Heart right ventricle (tissue), 16 donors: Measurements from ENCODE around the gene FFAR1. TPM values are rescaled to one million over a fixed set of nuclear protein-coding genes. Genes with fewer than 3 reads are reported as not detected.
"Not testable (repeated sequence)": the region's sequence is repeated elsewhere in the genome, so short reads cannot be mapped to it uniquely, and the experiment has no call there.

Source experiments
- ATAC-seq, 8 donors: fragments of 200-7000 bp; cut with Tn5 transposase; one replicate each; pipeline ENCODE4 v1.9.1; 2020; ENCODE audit warnings: mild to moderate bottlenecking in 8 of 8, moderate library complexity in 8 of 8, moderate number of reproducible peaks in 1 of 8
- DNase-seq, 2 donors: peaks; one replicate each; pipeline ENCODE4 v3.0.0-alpha.2; 2020
- H3K27ac ChIP-seq, 10 donors: fragments of 200-600 bp; sonication (generic) in 2 of 10; one replicate each; pipeline versions ENCODE4 v1.5.0 to v1.8.0; 2020 to 2022; ENCODE audit warnings: mild to moderate bottlenecking in 3 of 10
- H3K27me3 ChIP-seq, 7 donors: fragments of 200-600 bp; one replicate each; pipeline ENCODE4 v1.8.0; 2021 to 2022; ENCODE audit warnings: mild to moderate bottlenecking in 2 of 7
- H3K36me3 ChIP-seq, 9 donors: fragments of 200-600 bp; sonication (generic) in 1 of 9; one replicate each; pipeline versions ENCODE4 v1.5.0 to v1.8.0; 2020 to 2022; ENCODE audit warnings: mild to moderate bottlenecking in 2 of 9
- H3K4me1 ChIP-seq, 9 donors: fragments of 200-600 bp; sonication (generic) in 1 of 9; one replicate each; pipeline versions ENCODE4 v1.5.0 to v1.8.0; 2020 to 2022; ENCODE audit warnings: mild to moderate bottlenecking in 4 of 9
- H3K4me3 ChIP-seq, 10 donors: fragments of 200-600 bp; sonication (generic) in 2 of 10; one replicate each; pipeline versions ENCODE4 v1.5.0 to v1.8.0; 2020 to 2022; ENCODE audit warnings: mild to moderate bottlenecking in 7 of 10, moderate library complexity in 2 of 10
- H3K9me3 ChIP-seq, 11 donors: fragments of 200-600 bp in 10 of 11; sonication (generic) in 2 of 11; one replicate each; pipeline versions ENCODE4 v1.5.0 to v1.8.0; 2013 to 2022; ENCODE audit warnings: mild to moderate bottlenecking in 2 of 11, control low read depth in 1 of 11, moderate library complexity in 1 of 11
- WGBS, 2 donors: extraction: QIAGEN DNeasy Blood & Tissue Kit; methylation state at CpG; one replicate each; pipeline ENCODE4 v1.1.7; 2013; ENCODE audit warnings: inconsistent platforms in 1 of 2; 5-methylcytosine and 5-hydroxymethylcytosine counted together
- intact Hi-C, 10 donors: fragments of 100-400 bp; cut with DNase I; formaldehyde crosslinking; loops; one replicate each; pipeline versions ENCODE4 v1.11.1 to v1.14.2; 2022
- polyA plus RNA-seq, 2 donors: library from polyadenylated mRNA; stranded (reverse); fragments of 200-250 nt; gene quantifications; one replicate each; pipeline ENCODE4 v1.2.3, GENCODE V29; 2013
- total RNA-seq, 10 donors: library from RNA; stranded (reverse); fragmentation: NEBNext Ultra II Directional in 3 of 10; extraction: Animal tissue kit (Norgen Biotek cat#: 25700) in 3 of 10; gene quantifications; one replicate each; pipeline versions ENCODE4 v1.2.1 to v1.2.4, GENCODE V29; 2021 to 2023
- TF ChIP-seq, protein P1 (sequence below), 9 donors: fragments of 200-600 bp; sonication (generic) in 2 of 9; IDR thresholded peaks; one replicate each; pipeline versions ENCODE4 v1.5.0 to v1.8.0; 2021 to 2022; ENCODE audit warnings: antibody characterized with exemption in 9 of 9, mild to moderate bottlenecking in 5 of 9, moderate library complexity in 1 of 9
- donor health status: Arrhythmogenic right ventricular cardiomyopathy.
- donor health status: ischemic (EF 13 %, LVEDD 7.1; RV severe dilation, severe dysfunction).
- donor health status: healthy with polysubstance abuse.
- donor health status: DM: no; HTN: yes; CAD: no.
- donor health status: DM: no; HTN: no; CAD: no.
- donor health status: ischemic (EF 25% LVEDD 6.9; RV normal size, moderate dysfunction).
- donor health status: ischemic (EF 25% LVEDD 5.7; RV mildly dilated, moderate dysfunction).
- donor health status: healthy.
- donor health status: DM: yes; HTN: yes; CAD: no.
- donor health status: Ischemic cardiomyopathy.
- donor health status: ischemic (EF 35%, LVEDD 5.7; RV mildly dilated, moderate dysfunction).
- donor health status: nonischemic (EF 11% LVEDD 7.7; RV severe dilation, severe dysfunction).
- donor health status: DM: yes; HTN: yes; CAD: no.
- donor health status: PGD.
- donor health status: ischemic (EF 29% LVEDD 5.4; RV normal size, mild dysfunction).
- donor health status: nonischemic (EF 23%, LVEDD 6.1; RV moderate dilation, normal function).

FFAR1 gene
- total and polyA plus RNA-seq, 12 donors = not detected

DNA sequence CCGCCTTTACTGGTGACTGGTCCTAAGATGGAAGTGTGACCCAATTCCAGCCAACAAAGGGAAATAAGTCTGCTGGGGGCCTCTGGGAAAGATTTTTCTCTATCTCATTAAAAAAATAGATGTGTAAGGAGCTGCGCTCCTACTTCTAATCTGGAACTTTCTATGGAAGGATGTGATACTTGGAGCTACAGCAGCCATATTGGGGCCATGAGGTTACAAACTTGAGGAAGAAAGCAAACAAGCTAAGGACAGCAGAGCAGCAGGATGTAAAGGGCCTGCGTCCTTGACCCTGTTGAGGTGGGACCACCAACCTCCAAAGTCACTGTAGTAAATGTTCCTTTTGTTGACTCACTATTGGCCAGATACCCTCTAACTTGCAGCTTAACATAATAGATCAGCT, 30.7 kb downstream of the FFAR1 start:
- peaks cover 0 to 4% (median 0%) of the 10 kb centered on the region in 11 donors for H3K9me3 ChIP-seq
- peaks cover 0 to 14% (median 0%) of the 10 kb centered on the region in 9 donors for H3K4me1 ChIP-seq
- DNase-seq = no peak
- TF ChIP-seq, protein P1, sequence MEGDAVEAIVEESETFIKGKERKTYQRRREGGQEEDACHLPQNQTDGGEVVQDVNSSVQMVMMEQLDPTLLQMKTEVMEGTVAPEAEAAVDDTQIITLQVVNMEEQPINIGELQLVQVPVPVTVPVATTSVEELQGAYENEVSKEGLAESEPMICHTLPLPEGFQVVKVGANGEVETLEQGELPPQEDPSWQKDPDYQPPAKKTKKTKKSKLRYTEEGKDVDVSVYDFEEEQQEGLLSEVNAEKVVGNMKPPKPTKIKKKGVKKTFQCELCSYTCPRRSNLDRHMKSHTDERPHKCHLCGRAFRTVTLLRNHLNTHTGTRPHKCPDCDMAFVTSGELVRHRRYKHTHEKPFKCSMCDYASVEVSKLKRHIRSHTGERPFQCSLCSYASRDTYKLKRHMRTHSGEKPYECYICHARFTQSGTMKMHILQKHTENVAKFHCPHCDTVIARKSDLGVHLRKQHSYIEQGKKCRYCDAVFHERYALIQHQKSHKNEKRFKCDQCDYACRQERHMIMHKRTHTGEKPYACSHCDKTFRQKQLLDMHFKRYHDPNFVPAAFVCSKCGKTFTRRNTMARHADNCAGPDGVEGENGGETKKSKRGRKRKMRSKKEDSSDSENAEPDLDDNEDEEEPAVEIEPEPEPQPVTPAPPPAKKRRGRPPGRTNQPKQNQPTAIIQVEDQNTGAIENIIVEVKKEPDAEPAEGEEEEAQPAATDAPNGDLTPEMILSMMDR (IDR thresholded peaks at IDR 0.05) = no peak
- ATAC-seq = no peak
- peaks cover 0 to 12% (median 0%) of the 10 kb centered on the region in 7 donors for H3K27me3 ChIP-seq
- no peak overlapping the region for H3K4me3 ChIP-seq
- WGBS, 2 donors = 96 to 98% methylated on average over 3 of the region's 3 CpGs
- H3K36me3 ChIP-seq = no peaks in the 10 kb centered on the region
- intact Hi-C loops = no loop called here
- no peak overlapping the region for H3K27ac ChIP-seq

DNA sequence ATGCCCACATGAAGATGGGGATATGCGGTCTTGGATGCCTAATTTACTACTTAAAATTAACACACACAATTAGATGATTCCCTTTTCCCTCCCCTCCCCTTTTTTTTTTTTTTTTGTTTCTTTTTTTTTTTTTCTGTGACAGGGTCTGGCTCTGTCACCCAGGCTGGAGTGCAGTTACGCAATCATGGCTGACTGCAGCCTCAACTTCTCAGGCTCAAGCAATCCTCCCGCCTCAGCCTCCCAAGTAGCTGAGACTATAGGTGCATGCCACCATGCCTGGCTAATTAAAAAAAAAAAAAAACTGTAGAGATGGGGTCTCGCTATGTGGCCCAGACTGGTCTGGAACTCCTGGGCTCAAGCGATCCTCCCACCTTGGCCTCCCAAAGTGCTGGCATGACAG, 31.8 kb downstream of the FFAR1 start:
- H3K27ac ChIP-seq, H3K36me3 ChIP-seq, ATAC-seq, intact Hi-C loops, H3K4me3 ChIP-seq, DNase-seq, H3K9me3 ChIP-seq: not testable (repeated sequence)
- 96 to 97% methylated on average over 5 of the region's 5 CpGs for WGBS, 2 donors
- H3K4me1 ChIP-seq = peaks cover 0 to 14% (median 0%) of the 10 kb centered on the region in 9 donors
- peaks cover 0 to 16% (median 0%) of the 10 kb centered on the region in 7 donors for H3K27me3 ChIP-seq

DNA sequence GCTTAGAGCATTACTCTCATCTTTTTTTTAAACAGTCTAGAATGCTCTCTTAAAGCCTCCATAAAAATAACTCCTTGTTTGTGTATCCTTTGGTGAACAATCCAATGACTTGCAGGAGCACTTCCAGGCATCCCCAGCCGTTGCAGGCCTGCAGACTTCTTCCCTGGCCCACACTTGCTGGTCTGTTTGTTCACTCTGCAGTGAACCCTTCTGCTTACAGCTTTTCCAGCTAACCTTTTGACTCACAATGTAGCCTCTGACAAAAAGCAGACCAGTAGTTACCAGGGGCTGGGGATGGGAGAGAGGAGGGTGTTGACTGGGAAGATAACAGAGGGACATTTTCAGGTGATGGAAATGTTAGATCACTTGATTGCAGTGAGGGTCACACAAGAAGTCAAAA, 32.3 kb downstream of the FFAR1 start:
- TF ChIP-seq, protein P1 (IDR thresholded peaks at IDR 0.05) = no peak
- H3K27ac ChIP-seq = no peak overlapping the region
- WGBS, 2 donors = 7 to 17% methylated on average over 1 of the region's 1 CpG
- ATAC-seq (peak in 2 of 8 donors; percentile 41 to 49), DNase-seq (no peak)
- peaks cover 0 to 14% (median 0%) of the 10 kb centered on the region in 9 donors for H3K4me1 ChIP-seq
- H3K36me3 ChIP-seq = no peaks in the 10 kb centered on the region
- H3K9me3 ChIP-seq = peaks cover 0 to 4% (median 0%) of the 10 kb centered on the region in 11 donors
- no peak overlapping the region for H3K4me3 ChIP-seq
- intact Hi-C loops = no loop called here
- peaks cover 0 to 12% (median 0%) of the 10 kb centered on the region in 7 donors for H3K27me3 ChIP-seq

DNA sequence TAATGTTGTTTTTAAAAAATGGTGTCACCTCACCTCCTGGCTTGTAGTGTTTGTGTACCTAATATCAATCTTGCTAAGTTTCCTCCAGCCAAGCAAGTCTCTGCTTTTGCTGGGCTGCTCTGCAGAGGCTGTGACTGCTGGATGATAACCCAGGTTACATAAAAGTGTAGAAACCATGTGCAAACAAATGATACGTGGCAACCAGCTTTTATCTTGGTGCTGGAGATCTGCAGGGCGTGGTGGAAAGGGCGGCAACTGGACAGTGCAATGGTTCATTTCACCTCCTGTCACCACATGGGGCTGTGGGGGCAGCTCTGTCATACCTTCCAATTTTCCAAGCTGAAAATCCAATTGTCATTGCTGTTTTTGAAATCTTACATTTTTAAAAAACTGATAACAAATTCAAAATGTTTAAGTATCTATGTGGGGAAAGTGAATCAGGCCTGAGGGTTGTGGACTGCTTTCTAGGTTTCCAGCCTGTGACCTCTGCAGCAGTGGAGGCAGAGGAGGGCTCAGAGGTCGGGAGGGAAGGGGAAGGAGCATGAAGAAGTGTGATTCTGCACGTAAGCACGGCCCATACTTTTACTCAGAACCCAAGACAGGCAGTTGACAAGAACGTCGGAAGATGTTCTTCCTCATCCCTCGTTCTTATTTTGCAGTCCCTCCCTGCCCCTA, 32.9 kb downstream of the FFAR1 start:
- DNase-seq (no peak), ATAC-seq (peak in 2 of 8 donors; percentile 25 to 43)
- peaks cover 0 to 10% (median 3%) of the 10 kb centered on the region in 11 donors for H3K9me3 ChIP-seq
- 35 to 37% methylated on average over 9 of the region's 9 CpGs for WGBS, 2 donors
- no peak overlapping the region for H3K4me3 ChIP-seq
- H3K27ac ChIP-seq = no peak overlapping the region
- peaks cover 0 to 12% (median 0%) of the 10 kb centered on the region in 7 donors for H3K27me3 ChIP-seq
- TF ChIP-seq, protein P1 (IDR thresholded peaks at IDR 0.05) = no peak
- H3K4me1 ChIP-seq = peaks cover 0 to 13% (median 0%) of the 10 kb centered on the region in 9 donors
- H3K36me3 ChIP-seq = no peaks in the 10 kb centered on the region
- intact Hi-C loops = no loop called here

DNA sequence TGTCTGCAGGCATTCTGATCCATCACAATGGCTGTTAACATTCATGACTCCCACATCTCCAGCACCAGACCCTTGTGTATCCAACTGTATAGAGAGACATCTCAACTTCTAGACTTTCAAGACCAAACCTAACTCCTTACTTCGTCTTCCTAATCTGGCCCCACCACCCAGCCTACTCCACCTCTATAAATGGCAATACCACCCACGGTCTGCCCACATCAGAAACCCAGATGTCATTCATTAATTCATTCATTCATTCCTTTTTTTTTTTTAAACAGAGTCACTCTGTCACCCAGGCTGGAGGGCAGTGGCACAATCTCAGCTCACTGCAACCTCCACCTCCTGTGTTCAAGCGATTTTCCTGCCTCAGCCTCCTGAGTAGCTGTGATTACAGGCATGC, 33.6 kb downstream of the FFAR1 start:
- ATAC-seq = no peak
- Histone ChIP-seq H3K9me3 (peaks cover 0 to 18% (median 6%) of the 10 kb centered on the region in 11 donors), H3K27me3 (peaks cover 0 to 12% (median 0%) of the 10 kb centered on the region in 7 donors), H3K36me3 (no peaks in the 10 kb centered on the region), H3K4me3 (no peak overlapping the region), H3K4me1 (peaks cover 0 to 13% (median 0%) of the 10 kb centered on the region in 9 donors), H3K27ac (no peak overlapping the region)
- intact Hi-C loops = no loop called here
- no peak for DNase-seq
- WGBS, 2 donors = 49 to 62% methylated on average over 3 of the region's 3 CpGs
- TF ChIP-seq, protein P1 (IDR thresholded peaks at IDR 0.05) = no peak
